NB4 (cell line): ENCODE measurements around the gene TNRC6A.

Source experiments
- DNase-seq: peaks from one replicate; pipeline ENCODE4 v3.0.0; 2010; ENCODE audit warnings: low read depth
- H3K4me3 ChIP-seq: one replicate; pipeline ENCODE4 v1.5.1; 2011; ENCODE audit warnings: mild to moderate bottlenecking, low read depth, low read length, moderate library complexity
- CTCF ChIP-seq: IDR thresholded peaks from one replicate; pipeline ENCODE4 v1.5.1; 2012; ENCODE audit warnings: low read depth, low read length
- MAX ChIP-seq: IDR thresholded peaks from 2 replicates; pipeline ENCODE4 v1.6.1; 2011; ENCODE audit warnings: low read depth, low read length
- MYC ChIP-seq: IDR thresholded peaks from 2 replicates; pipeline ENCODE4 v1.6.1; 2011; ENCODE audit warnings: low read depth, low read length
- POLR2A ChIP-seq: IDR thresholded peaks from 2 replicates; pipeline ENCODE4 v1.6.1; 2011; ENCODE audit warnings: mild to moderate bottlenecking; ENCODE audit not compliant: insufficient read length; ENCODE audit errors: extremely low read depth

TNRC6A gene

GRCh38 chr16:24729243-24729950, at the start of gene TNRC6A:
TNRC6A (plus strand) TSS chr16:24729651; CDS start chr16:24729842, 191 bp downstream.
- TF ChIP-seq MAX (no peak), POLR2A (peak; percentile 44), CTCF (no peak), MYC (no peak)
- peak within 1 kb of the TSS; percentile 75 for H3K4me3 ChIP-seq
- peak; percentile 88 for DNase-seq

GRCh38 chr16:24681793-24682192, 47.7 kb upstream of the TNRC6A start:
- TF ChIP-seq MAX (no peak), CTCF (no peak), MYC (no peak)
- DNase-seq = no peak
- no peak overlapping the region for H3K4me3 ChIP-seq

- TF ChIP-seq MYC (no peak), MAX (no peak), POLR2A (no peak), CTCF (no peak)
- no peak overlapping the region for H3K4me3 ChIP-seq
- DNase-seq = no peak
Observed at GRCh38 chr16:24683250-24683649, 46.2 kb upstream of the TNRC6A start.

GRCh38 chr16:24683847-24684493, 45.5 kb upstream of the TNRC6A start:
- TF ChIP-seq MAX = no peak
- no peak for TF ChIP-seq MYC
- TF ChIP-seq POLR2A = no peak
- TF ChIP-seq CTCF = no peak
- DNase-seq = no peak
- H3K4me3 ChIP-seq = no peak overlapping the region

GRCh38 chr16:24685539-24686432, 43.7 kb upstream of the TNRC6A start:
- no peak for DNase-seq
- TF ChIP-seq MYC (no peak), MAX (no peak), CTCF (no peak), POLR2A (no peak)
- H3K4me3 ChIP-seq = no peak overlapping the region
